ENCODE measurements around the gene DIP2B. TPM values are rescaled to one million over a fixed set of nuclear protein-coding genes. Genes with fewer than 3 reads are reported as not detected.

The DIP2B gene
- total RNA-seq, 5 donors from 2014 or later (not counting 1 experiment from before 2014, with no cell fraction given): 27.5 to 46.0 (median 29.6) TPM

DNA sequence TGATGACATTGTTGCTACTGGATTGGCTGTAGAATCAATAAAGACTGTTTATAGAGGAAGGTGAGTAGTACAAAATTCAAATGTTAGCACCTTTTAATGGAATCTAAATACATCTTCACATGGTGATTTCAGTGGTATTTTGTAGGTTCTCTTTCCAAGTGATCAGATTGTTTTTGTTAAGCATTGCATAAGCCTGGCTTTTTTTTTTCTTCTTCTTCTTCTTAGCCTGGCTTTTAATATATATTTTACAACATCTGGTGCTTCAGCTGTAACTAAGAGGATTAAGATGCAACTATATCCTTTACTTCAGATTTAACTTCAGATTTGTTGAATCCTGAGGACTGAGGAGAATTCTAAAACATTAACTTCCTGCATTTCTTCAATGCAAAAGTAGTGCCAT lies 201.8 kb downstream of the DIP2B start:
- H3K9me3 ChIP-seq: no peaks in the 10 kb centered on the region
- no peak overlapping the region for H3K27ac Mint-ChIP-seq
- no peaks in the 10 kb centered on the region for H3K9me3 Mint-ChIP-seq
- DNase-seq: no peak
- CTCF ChIA-PET: no interaction called here
- H3K4me1 Mint-ChIP-seq: no peaks in the 10 kb centered on the region
- no peaks in the 10 kb centered on the region for H3K27me3 ChIP-seq (replicated peaks in 1 of 2; ENCODE audit: control insufficient read depth in 2 of 2, extremely low read depth in 1 of 2, insufficient read depth in 2 of 2, low read length in 1 of 2)
- no peak overlapping the region for H3K4me3 Mint-ChIP-seq
- H3K4me3 ChIP-seq (ENCODE audit: control insufficient read depth in 1 of 2, extremely low read depth in 1 of 2, low read length in 1 of 2): no peak overlapping the region
- no peaks in the 10 kb centered on the region for H3K4me1 ChIP-seq (ENCODE audit: control insufficient read depth in 1 of 2, extremely low read depth in 1 of 2, insufficient read depth in 2 of 2, low read length in 2 of 2)
- peaks cover 60% of the 10 kb centered on the region for H3K36me3 Mint-ChIP-seq
- POLR2A ChIA-PET: no interaction called here
- H3K27me3 Mint-ChIP-seq: no peaks in the 10 kb centered on the region
- peaks cover 0 to 74% of the 10 kb centered on the region in 2 donors for H3K36me3 ChIP-seq (ENCODE audit: control insufficient read depth in 2 of 2, extremely low read depth in 1 of 2, insufficient read depth in 1 of 2, low read length in 1 of 2)
- ATAC-seq (replicated peaks in 1 of 4): no peak
- no peak overlapping the region for H3K27ac ChIP-seq (ENCODE audit: low read length)

DNA sequence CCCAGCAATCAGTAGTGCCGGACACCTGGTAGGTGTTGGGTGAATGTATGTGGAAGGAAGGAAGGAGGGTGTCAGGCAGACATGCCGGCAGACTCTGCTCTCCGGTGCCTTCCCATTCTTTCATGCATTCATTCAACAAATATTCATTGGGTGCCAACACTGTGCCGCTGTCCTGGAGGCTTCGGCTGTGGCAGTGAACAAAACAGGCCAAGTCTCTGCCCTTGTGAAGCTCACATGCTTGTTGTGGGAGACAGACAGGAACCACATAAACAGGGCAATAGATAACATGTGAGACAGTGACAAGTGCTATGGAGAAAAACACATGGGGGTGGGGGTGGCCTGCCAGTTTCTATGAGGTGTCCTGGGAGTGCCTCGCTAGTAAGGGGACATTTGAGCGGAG lies 202.6 kb downstream of the DIP2B start:
- Mint-ChIP-seq H3K27ac (no peak overlapping the region), H3K36me3 (peaks cover 60% of the 10 kb centered on the region), H3K4me1 (no peaks in the 10 kb centered on the region), H3K27me3 (no peaks in the 10 kb centered on the region), H3K9me3 (no peaks in the 10 kb centered on the region), H3K4me3 (no peak overlapping the region)
- WGBS (ENCODE audit: insufficient coverage): 90% methylated on average over 2 of the region's 7 CpGs
- POLR2A ChIA-PET: no interaction called here
- DNase-seq (no peak), ATAC-seq (replicated peaks in 1 of 4) (no peak)
- no peak overlapping the region for H3K27ac ChIP-seq (ENCODE audit: low read length)
- H3K4me1 ChIP-seq (ENCODE audit: control insufficient read depth in 1 of 2, extremely low read depth in 1 of 2, insufficient read depth in 2 of 2, low read length in 2 of 2): no peaks in the 10 kb centered on the region
- peaks cover 0 to 71% of the 10 kb centered on the region in 2 donors for H3K36me3 ChIP-seq (ENCODE audit: control insufficient read depth in 2 of 2, extremely low read depth in 1 of 2, insufficient read depth in 1 of 2, low read length in 1 of 2)
- no peaks in the 10 kb centered on the region for H3K27me3 ChIP-seq (replicated peaks in 1 of 2; ENCODE audit: control insufficient read depth in 2 of 2, extremely low read depth in 1 of 2, insufficient read depth in 2 of 2, low read length in 1 of 2)
- CTCF ChIA-PET: no interaction called here
- H3K9me3 ChIP-seq: no peaks in the 10 kb centered on the region
- no peak overlapping the region for H3K4me3 ChIP-seq (ENCODE audit: control insufficient read depth in 1 of 2, extremely low read depth in 1 of 2, low read length in 1 of 2)

DNA sequence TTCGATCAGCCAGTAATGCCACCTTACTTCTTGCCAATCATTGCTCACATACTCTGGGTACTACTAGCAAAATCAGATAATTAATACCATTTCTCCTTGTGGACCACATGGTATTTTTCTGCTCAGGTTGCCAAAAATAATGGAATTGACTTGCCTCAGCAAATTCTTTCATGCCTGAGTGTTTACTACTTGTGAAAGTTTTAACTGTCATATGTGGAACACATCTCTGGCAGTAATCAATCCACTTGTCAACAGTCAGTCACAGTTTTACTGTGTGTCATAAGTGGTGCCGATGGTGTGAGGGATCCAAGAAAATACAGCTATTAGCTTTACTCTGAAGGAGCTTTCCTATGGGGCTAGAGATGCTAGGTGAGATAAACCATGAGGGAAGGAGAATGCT lies 203.8 kb downstream of the DIP2B start:
- no peak overlapping the region for H3K27ac ChIP-seq (ENCODE audit: low read length)
- Mint-ChIP-seq H3K27ac (no peak overlapping the region), H3K4me3 (no peak overlapping the region), H3K4me1 (no peaks in the 10 kb centered on the region), H3K27me3 (no peaks in the 10 kb centered on the region), H3K9me3 (no peaks in the 10 kb centered on the region), H3K36me3 (peaks cover 65% of the 10 kb centered on the region)
- ATAC-seq (replicated peaks in 1 of 4): no peak
- WGBS (ENCODE audit: insufficient coverage): 100% methylated on average over 1 of the region's 2 CpGs
- no peaks in the 10 kb centered on the region for H3K27me3 ChIP-seq (replicated peaks in 1 of 2; ENCODE audit: control insufficient read depth in 2 of 2, extremely low read depth in 1 of 2, insufficient read depth in 2 of 2, low read length in 1 of 2)
- no peaks in the 10 kb centered on the region for H3K4me1 ChIP-seq (ENCODE audit: control insufficient read depth in 1 of 2, extremely low read depth in 1 of 2, insufficient read depth in 2 of 2, low read length in 2 of 2)
- no peak overlapping the region for H3K4me3 ChIP-seq (ENCODE audit: control insufficient read depth in 1 of 2, extremely low read depth in 1 of 2, low read length in 1 of 2)
- CTCF ChIA-PET: no interaction called here
- H3K9me3 ChIP-seq: no peaks in the 10 kb centered on the region
- POLR2A ChIA-PET: no interaction called here
- H3K36me3 ChIP-seq (ENCODE audit: control insufficient read depth in 2 of 2, extremely low read depth in 1 of 2, insufficient read depth in 1 of 2, low read length in 1 of 2): peaks cover 5 to 63% of the 10 kb centered on the region in 2 donors
- no peak for DNase-seq

DNA sequence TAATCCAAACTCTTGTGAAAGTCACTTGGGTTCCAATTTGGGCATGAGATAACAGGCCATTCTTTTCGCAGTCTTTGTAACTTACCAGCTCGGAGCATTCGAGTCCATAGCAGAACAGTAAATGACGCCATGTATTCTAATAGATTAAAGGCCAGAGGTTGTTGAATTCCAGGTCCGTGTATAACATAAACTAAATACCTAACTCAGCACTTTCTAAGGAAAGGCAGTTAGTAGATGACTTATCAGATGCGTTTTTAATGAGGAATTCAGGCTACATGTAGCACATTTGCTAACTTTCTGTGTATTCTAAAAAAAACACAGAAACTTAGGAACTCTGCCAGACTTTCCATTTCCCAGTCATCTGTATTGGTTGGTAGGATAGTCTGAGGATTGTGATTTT lies 206.3 kb downstream of the DIP2B start:
- ChIA-PET POLR2A (no interaction called here), CTCF (no interaction called here)
- peaks cover 8 to 54% of the 10 kb centered on the region in 2 donors for H3K36me3 ChIP-seq (ENCODE audit: control insufficient read depth in 2 of 2, extremely low read depth in 1 of 2, insufficient read depth in 1 of 2, low read length in 1 of 2)
- WGBS (ENCODE audit: insufficient coverage): no CpG with 5 or more reads among the region's 6 CpGs
- no peaks in the 10 kb centered on the region for H3K27me3 ChIP-seq (replicated peaks in 1 of 2; ENCODE audit: control insufficient read depth in 2 of 2, extremely low read depth in 1 of 2, insufficient read depth in 2 of 2, low read length in 1 of 2)
- Mint-ChIP-seq H3K9me3 (no peaks in the 10 kb centered on the region), H3K4me1 (no peaks in the 10 kb centered on the region), H3K4me3 (no peak overlapping the region), H3K36me3 (peaks cover 62% of the 10 kb centered on the region), H3K27ac (no peak overlapping the region), H3K27me3 (no peaks in the 10 kb centered on the region)
- H3K4me3 ChIP-seq (ENCODE audit: control insufficient read depth in 1 of 2, extremely low read depth in 1 of 2, low read length in 1 of 2): no peak overlapping the region
- no peak for DNase-seq
- no peaks in the 10 kb centered on the region for H3K4me1 ChIP-seq (ENCODE audit: control insufficient read depth in 1 of 2, extremely low read depth in 1 of 2, insufficient read depth in 2 of 2, low read length in 2 of 2)
- no peak overlapping the region for H3K27ac ChIP-seq (ENCODE audit: low read length)
- ATAC-seq (replicated peaks in 1 of 4): no peak
- no peaks in the 10 kb centered on the region for H3K9me3 ChIP-seq

DNA sequence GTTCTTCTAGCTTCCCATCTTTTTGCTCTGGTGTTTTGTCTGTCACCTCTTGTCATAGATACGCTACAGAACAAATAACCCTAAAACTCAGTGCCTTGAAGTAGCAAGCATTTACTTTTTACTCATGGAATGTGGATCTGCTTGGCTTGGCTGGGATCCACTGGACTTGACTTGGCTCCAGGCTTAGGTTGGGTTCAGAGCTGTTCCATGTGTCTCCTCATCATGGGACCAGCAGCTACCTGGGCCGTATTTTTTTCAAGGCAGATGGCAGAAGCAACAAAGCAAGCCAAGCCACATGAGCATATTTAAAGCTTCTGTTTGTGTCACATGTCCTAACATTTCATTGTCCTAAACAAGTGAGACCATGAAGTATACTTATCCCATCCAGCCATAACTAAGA lies 210.4 kb downstream of the DIP2B start:
- ChIA-PET CTCF (no interaction called here), POLR2A (no interaction called here)
- WGBS (ENCODE audit: insufficient coverage): no CpG with 5 or more reads among the region's 2 CpGs
- H3K9me3 Mint-ChIP-seq: no peaks in the 10 kb centered on the region
- H3K4me1 ChIP-seq (ENCODE audit: control insufficient read depth in 1 of 2, extremely low read depth in 1 of 2, insufficient read depth in 2 of 2, low read length in 2 of 2): no peaks in the 10 kb centered on the region
- H3K36me3 Mint-ChIP-seq: peaks cover 49% of the 10 kb centered on the region
- no peaks in the 10 kb centered on the region for H3K4me1 Mint-ChIP-seq
- peaks cover 8 to 42% of the 10 kb centered on the region in 2 donors for H3K36me3 ChIP-seq (ENCODE audit: control insufficient read depth in 2 of 2, extremely low read depth in 1 of 2, insufficient read depth in 1 of 2, low read length in 1 of 2)
- ATAC-seq (replicated peaks in 1 of 4) (no peak), DNase-seq (no peak)
- H3K27me3 ChIP-seq (replicated peaks in 1 of 2; ENCODE audit: control insufficient read depth in 2 of 2, extremely low read depth in 1 of 2, insufficient read depth in 2 of 2, low read length in 1 of 2): no peaks in the 10 kb centered on the region
- no peak overlapping the region for H3K27ac ChIP-seq (ENCODE audit: low read length)
- no peak overlapping the region for H3K27ac Mint-ChIP-seq
- no peaks in the 10 kb centered on the region for H3K9me3 ChIP-seq
- no peaks in the 10 kb centered on the region for H3K27me3 Mint-ChIP-seq
- no peak overlapping the region for H3K4me3 Mint-ChIP-seq
- H3K4me3 ChIP-seq (ENCODE audit: control insufficient read depth in 1 of 2, extremely low read depth in 1 of 2, low read length in 1 of 2): no peak overlapping the region

DNA sequence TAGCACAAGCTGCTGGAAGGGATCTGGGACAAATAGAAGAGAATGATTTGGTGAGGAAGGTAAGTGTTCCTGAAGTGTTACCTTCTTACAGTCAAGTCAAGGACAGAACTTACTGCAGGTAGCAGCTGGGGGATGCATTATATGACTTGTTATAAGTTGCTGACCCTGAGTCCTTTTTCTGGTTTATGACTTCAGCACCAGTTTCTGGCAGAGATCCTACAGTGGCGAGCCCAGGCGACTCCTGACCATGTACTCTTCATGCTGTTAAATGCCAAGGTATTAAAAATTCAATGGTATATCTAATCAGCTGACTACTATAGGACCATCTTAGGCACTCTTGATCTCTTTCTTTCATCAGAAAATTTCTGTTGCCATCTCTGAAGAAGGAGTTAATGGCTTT lies 214.0 kb downstream of the DIP2B start:
- H3K27ac Mint-ChIP-seq: no peak overlapping the region
- DNase-seq: no peak
- no CpG with 5 or more reads among the region's 2 CpGs for WGBS (ENCODE audit: insufficient coverage)
- no peaks in the 10 kb centered on the region for H3K27me3 Mint-ChIP-seq
- Histone ChIP-seq H3K27ac (ENCODE audit: low read length) (no peak overlapping the region), H3K4me3 (ENCODE audit: control insufficient read depth in 1 of 2, extremely low read depth in 1 of 2, low read length in 1 of 2) (no peak overlapping the region), H3K27me3 (replicated peaks in 1 of 2; ENCODE audit: control insufficient read depth in 2 of 2, extremely low read depth in 1 of 2, insufficient read depth in 2 of 2, low read length in 1 of 2) (no peaks in the 10 kb centered on the region), H3K4me1 (ENCODE audit: control insufficient read depth in 1 of 2, extremely low read depth in 1 of 2, insufficient read depth in 2 of 2, low read length in 2 of 2) (no peaks in the 10 kb centered on the region), H3K9me3 (no peaks in the 10 kb centered on the region), H3K36me3 (ENCODE audit: control insufficient read depth in 2 of 2, extremely low read depth in 1 of 2, insufficient read depth in 1 of 2, low read length in 1 of 2) (peaks cover 6 to 68% of the 10 kb centered on the region in 2 donors)
- no peak for ATAC-seq (replicated peaks in 1 of 4)
- CTCF ChIA-PET: interaction anchor here in 1 of 2 donors (1.2 kb wide), 1 partner anchor 8 kb away, joined by 3 read pairs; no protein-coding TSS in a partner anchor
- H3K4me3 Mint-ChIP-seq: no peak overlapping the region
- H3K36me3 Mint-ChIP-seq: peaks cover 63% of the 10 kb centered on the region
- POLR2A ChIA-PET: no interaction called here
- H3K4me1 Mint-ChIP-seq: no peaks in the 10 kb centered on the region
- no peaks in the 10 kb centered on the region for H3K9me3 Mint-ChIP-seq

DNA sequence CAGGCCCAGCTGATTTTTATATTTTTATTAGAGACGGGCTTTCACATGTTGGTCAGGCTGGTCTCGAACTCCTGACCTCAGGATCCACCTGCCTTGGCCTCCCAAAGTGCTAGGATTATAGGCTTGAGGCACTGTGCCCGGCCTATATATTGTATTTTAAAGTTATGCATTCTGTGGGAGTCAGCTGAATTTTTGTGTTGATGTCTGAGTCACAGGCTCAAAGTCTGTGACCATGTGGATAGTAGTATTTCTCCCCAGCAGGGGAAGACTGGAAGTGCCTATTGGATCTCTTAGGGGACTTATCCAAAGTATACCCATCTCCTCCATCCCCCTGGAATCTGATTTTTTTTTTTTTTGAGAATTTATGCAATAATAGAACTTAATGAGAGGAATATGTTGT lies 215.3 kb downstream of the DIP2B start:
- H3K9me3 Mint-ChIP-seq: no peaks in the 10 kb centered on the region
- H3K4me1 ChIP-seq (ENCODE audit: control insufficient read depth in 1 of 2, extremely low read depth in 1 of 2, insufficient read depth in 2 of 2, low read length in 2 of 2): no peaks in the 10 kb centered on the region
- peaks cover 66% of the 10 kb centered on the region for H3K36me3 Mint-ChIP-seq
- H3K4me3 ChIP-seq (ENCODE audit: control insufficient read depth in 1 of 2, extremely low read depth in 1 of 2, low read length in 1 of 2): no peak overlapping the region
- H3K36me3 ChIP-seq (ENCODE audit: control insufficient read depth in 2 of 2, extremely low read depth in 1 of 2, insufficient read depth in 1 of 2, low read length in 1 of 2): peaks cover 4 to 72% of the 10 kb centered on the region in 2 donors
- no peaks in the 10 kb centered on the region for H3K27me3 ChIP-seq (replicated peaks in 1 of 2; ENCODE audit: control insufficient read depth in 2 of 2, extremely low read depth in 1 of 2, insufficient read depth in 2 of 2, low read length in 1 of 2)
- ChIA-PET POLR2A (interaction anchor here in 1 of 2 donors (0.7 kb wide), 1 partner anchor 276 kb away, joined by 8 read pairs; no protein-coding TSS in a partner anchor), CTCF (interaction anchor here in 1 of 2 donors (0.7 kb wide), 1 partner anchor 28 kb away, joined by 4 read pairs; no protein-coding TSS in a partner anchor)
- DNase-seq (no peak), ATAC-seq (replicated peaks in 1 of 4) (no peak)
- H3K27ac Mint-ChIP-seq: no peak overlapping the region
- H3K27me3 Mint-ChIP-seq: no peaks in the 10 kb centered on the region
- H3K27ac ChIP-seq (ENCODE audit: low read length): no peak overlapping the region
- no peaks in the 10 kb centered on the region for H3K4me1 Mint-ChIP-seq
- no peaks in the 10 kb centered on the region for H3K9me3 ChIP-seq
- H3K4me3 Mint-ChIP-seq: no peak overlapping the region
- WGBS (ENCODE audit: insufficient coverage): 100% methylated on average over 2 of the region's 3 CpGs
